Astrocyte (in vitro differentiated cells and primary cell): ENCODE data around the gene MIS18A. TPM values are rescaled to one million over a fixed set of nuclear protein-coding genes. Genes with fewer than 3 reads are reported as not detected.

ENCODE experiments used
- DNase-seq: peaks from one replicate; pipeline ENCODE4 v3.0.0-alpha.2; 2010; ENCODE audit warnings: low read depth
- FAIRE-seq: peaks from 2 replicates; lab custom pipeline; 2011; peaks lifted over from hg19 to GRCh38; lab: Jason Lieb, UNC
- H2AFZ ChIP-seq: 2 replicates; pipeline ENCODE4 v1.6.0; 2012; ENCODE audit warnings: low read depth, low read length, inconsistent platforms
- H3K27ac ChIP-seq: 2 replicates; pipeline ENCODE4 v1.5.1; 2011; ENCODE audit warnings: low read depth, low read length, inconsistent platforms
- H3K27me3 ChIP-seq: 2 replicates; pipeline ENCODE4 v1.6.0; 2011; ENCODE audit warnings: low read length, inconsistent platforms; ENCODE audit not compliant: insufficient read depth
- H3K36me3 ChIP-seq: 2 replicates; pipeline ENCODE4 v1.5.1; 2011; ENCODE audit warnings: low read length, inconsistent platforms; ENCODE audit not compliant: insufficient read depth
- H3K4me1 ChIP-seq: 2 replicates; pipeline ENCODE4 v1.5.1; 2011; ENCODE audit warnings: low read length, inconsistent platforms; ENCODE audit not compliant: insufficient read depth
- H3K4me2 ChIP-seq: 2 replicates; pipeline ENCODE4 v1.6.0; 2012; ENCODE audit warnings: low read length, inconsistent platforms
- H3K4me3 ChIP-seq: 2 replicates; pipeline ENCODE4 v1.5.1; 2011; ENCODE audit warnings: low read depth, mild to moderate bottlenecking, low read length, inconsistent platforms; ENCODE audit not compliant: insufficient read depth
- H3K79me2 ChIP-seq: 2 replicates; pipeline ENCODE4 v1.6.0; 2012; ENCODE audit warnings: mild to moderate bottlenecking, low read length, inconsistent platforms; ENCODE audit not compliant: insufficient read depth
- H3K9ac ChIP-seq: 2 replicates; pipeline ENCODE4 v1.6.0; 2012; ENCODE audit warnings: mild to moderate bottlenecking, low read length, inconsistent platforms
- H3K9me3 ChIP-seq: 2 replicates; pipeline ENCODE4 v1.5.1; 2012; ENCODE audit warnings: low read depth, mild to moderate bottlenecking, low read length, inconsistent platforms; ENCODE audit not compliant: insufficient read depth
- H4K20me1 ChIP-seq: 2 replicates; pipeline ENCODE4 v1.6.0; 2012; ENCODE audit warnings: low read length, inconsistent platforms; ENCODE audit not compliant: insufficient read depth
- H3K27ac Mint-ChIP-seq: one replicate; pipeline ENCODE4 v1.8.0; 2021; ENCODE audit warnings: mild to moderate bottlenecking, mixed read lengths; ENCODE audit not compliant: unreplicated experiment
- H3K27me3 Mint-ChIP-seq: one replicate; pipeline ENCODE4 v1.8.0; 2021; ENCODE audit warnings: low read depth, mixed read lengths; ENCODE audit not compliant: unreplicated experiment
- H3K36me3 Mint-ChIP-seq: one replicate; pipeline ENCODE4 v1.8.0; 2021; ENCODE audit warnings: low read depth, mixed read lengths; ENCODE audit not compliant: unreplicated experiment
- H3K4me1 Mint-ChIP-seq: one replicate; pipeline ENCODE4 v1.8.0; 2021; ENCODE audit warnings: low read depth, mixed read lengths; ENCODE audit not compliant: unreplicated experiment
- H3K4me3 Mint-ChIP-seq: one replicate; pipeline ENCODE4 v1.8.0; 2021; ENCODE audit warnings: mild to moderate bottlenecking, moderate library complexity, mixed read lengths; ENCODE audit not compliant: unreplicated experiment
- H3K9me3 Mint-ChIP-seq: one replicate; pipeline ENCODE4 v1.8.0; 2021; ENCODE audit warnings: mild to moderate bottlenecking, mixed read lengths; ENCODE audit not compliant: unreplicated experiment
- EZH2 ChIP-seq: IDR thresholded peaks from 2 replicates; pipeline ENCODE4 v1.6.1; 2012; ENCODE audit warnings: mild to moderate bottlenecking, low read length, inconsistent platforms; ENCODE audit not compliant: insufficient read depth
- total RNA-seq: library from RNA; stranded (reverse); gene quantifications from 2 replicates; pipeline ENCODE4 v1.2.1, GENCODE V29; 2021
- TF ChIP-seq, protein P1 (sequence below): IDR thresholded peaks from 2 replicates; pipeline ENCODE4 v1.5.1; 2011; ENCODE audit warnings: low read depth, mild to moderate bottlenecking, inconsistent platforms, low read length, moderate library complexity; ENCODE audit not compliant: insufficient read depth

MIS18A gene
- total RNA-seq, 1 donor from 2014 or later: 8.0 TPM

DNA sequence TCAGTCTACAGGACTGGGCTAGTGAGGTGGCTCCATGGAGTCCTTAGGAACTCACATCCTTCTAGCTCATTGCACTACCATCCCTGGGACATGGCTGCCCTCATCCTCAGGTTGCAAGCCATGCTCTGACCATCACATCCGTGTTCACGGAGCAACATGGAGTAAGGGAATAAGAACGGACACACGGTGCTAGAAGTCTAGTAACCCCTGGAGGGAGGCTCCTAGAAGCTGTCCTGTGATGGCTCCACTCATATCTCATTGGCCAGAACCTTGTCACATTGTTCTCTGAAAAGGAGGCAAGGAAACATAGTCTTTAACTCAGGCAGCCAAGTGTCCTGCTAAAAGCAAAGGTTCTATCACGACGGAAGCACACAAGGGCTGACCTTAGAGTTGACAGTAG lies 23.7 kb upstream of the MIS18A start:
- Histone ChIP-seq H3K4me1 (no peaks in the 10 kb centered on the region), H3K27ac (no peak overlapping the region), H3K9me3 (no peaks in the 10 kb centered on the region), H4K20me1 (no peaks in the 10 kb centered on the region), H3K36me3 (peaks cover 3% of the 10 kb centered on the region), H3K9ac (no peak overlapping the region), H3K4me2 (no peak overlapping the region), H3K27me3 (no peaks in the 10 kb centered on the region), H3K79me2 (no peaks in the 10 kb centered on the region), H3K4me3 (no peak overlapping the region), H2AFZ (no peak overlapping the region)
- Mint-ChIP-seq H3K27ac (no peak overlapping the region), H3K4me3 (no peak overlapping the region), H3K4me1 (no peaks in the 10 kb centered on the region), H3K27me3 (no peaks in the 10 kb centered on the region), H3K36me3 (peaks cover 16% of the 10 kb centered on the region), H3K9me3 (no peaks in the 10 kb centered on the region)
- FAIRE-seq (no peak), DNase-seq (no peak)
- TF ChIP-seq, protein P1, sequence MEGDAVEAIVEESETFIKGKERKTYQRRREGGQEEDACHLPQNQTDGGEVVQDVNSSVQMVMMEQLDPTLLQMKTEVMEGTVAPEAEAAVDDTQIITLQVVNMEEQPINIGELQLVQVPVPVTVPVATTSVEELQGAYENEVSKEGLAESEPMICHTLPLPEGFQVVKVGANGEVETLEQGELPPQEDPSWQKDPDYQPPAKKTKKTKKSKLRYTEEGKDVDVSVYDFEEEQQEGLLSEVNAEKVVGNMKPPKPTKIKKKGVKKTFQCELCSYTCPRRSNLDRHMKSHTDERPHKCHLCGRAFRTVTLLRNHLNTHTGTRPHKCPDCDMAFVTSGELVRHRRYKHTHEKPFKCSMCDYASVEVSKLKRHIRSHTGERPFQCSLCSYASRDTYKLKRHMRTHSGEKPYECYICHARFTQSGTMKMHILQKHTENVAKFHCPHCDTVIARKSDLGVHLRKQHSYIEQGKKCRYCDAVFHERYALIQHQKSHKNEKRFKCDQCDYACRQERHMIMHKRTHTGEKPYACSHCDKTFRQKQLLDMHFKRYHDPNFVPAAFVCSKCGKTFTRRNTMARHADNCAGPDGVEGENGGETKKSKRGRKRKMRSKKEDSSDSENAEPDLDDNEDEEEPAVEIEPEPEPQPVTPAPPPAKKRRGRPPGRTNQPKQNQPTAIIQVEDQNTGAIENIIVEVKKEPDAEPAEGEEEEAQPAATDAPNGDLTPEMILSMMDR: no peak
- TF ChIP-seq EZH2: no peak

DNA sequence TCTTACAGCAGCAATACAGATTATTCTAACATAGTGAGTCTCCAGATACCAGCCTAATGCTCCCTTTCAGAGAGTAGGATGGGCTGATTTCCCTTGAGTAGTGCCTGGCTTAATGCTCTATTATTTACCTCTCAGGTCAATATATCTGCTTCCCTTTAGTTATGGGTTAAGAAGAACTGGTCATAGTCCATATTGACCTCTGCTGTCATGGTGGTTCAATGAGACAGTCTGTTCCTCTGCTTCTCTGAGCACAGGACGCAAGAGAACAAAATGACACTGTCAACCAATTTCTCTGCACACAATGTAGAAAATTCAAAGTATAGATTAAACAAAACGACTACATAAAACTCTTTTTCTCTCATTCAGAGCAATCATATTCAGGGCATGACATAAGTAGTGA lies 22.7 kb upstream of the MIS18A start:
- no peak overlapping the region for H3K4me2 ChIP-seq
- no peaks in the 10 kb centered on the region for H3K36me3 ChIP-seq
- no peak for FAIRE-seq
- no peaks in the 10 kb centered on the region for H3K27me3 ChIP-seq
- Mint-ChIP-seq H3K4me1 (no peaks in the 10 kb centered on the region), H3K4me3 (no peak overlapping the region), H3K9me3 (no peaks in the 10 kb centered on the region), H3K36me3 (peaks cover 15% of the 10 kb centered on the region), H3K27ac (no peak overlapping the region), H3K27me3 (no peaks in the 10 kb centered on the region)
- no peaks in the 10 kb centered on the region for H4K20me1 ChIP-seq
- H3K4me3 ChIP-seq: no peak overlapping the region
- H3K79me2 ChIP-seq: no peaks in the 10 kb centered on the region
- TF ChIP-seq EZH2: no peak
- TF ChIP-seq, protein P1: no peak
- H3K4me1 ChIP-seq: no peaks in the 10 kb centered on the region
- no peak overlapping the region for H2AFZ ChIP-seq
- no peaks in the 10 kb centered on the region for H3K9me3 ChIP-seq
- no peak overlapping the region for H3K27ac ChIP-seq
- no peak for DNase-seq
- H3K9ac ChIP-seq: no peak overlapping the region

DNA sequence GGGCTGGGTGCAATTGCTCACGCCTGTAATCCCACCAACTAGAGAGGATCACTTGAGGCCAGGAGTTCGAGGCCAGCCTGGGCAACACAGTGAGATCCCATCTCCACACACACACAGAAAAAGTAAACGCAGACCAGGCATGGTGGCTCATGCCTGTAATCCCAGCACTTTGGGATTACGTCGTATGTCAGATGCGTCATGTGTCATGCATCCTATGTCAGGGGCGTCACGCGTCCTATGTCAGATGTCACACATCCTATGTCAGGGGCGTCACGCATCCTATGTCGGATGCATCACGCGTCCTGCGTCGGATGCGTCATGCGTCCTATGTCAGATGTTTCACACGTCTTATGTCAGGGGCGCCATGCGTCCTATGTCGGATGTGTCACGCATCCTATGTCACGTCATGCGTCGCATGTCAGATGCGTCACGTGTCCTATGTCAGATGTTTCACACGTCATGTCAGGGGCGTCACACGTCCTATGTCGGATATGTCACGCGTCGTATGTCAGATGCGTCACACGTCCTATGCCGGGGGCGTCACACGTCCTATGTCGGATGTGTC lies 21.4 kb upstream of the MIS18A start:
- H3K4me1 Mint-ChIP-seq: no peaks in the 10 kb centered on the region
- no peaks in the 10 kb centered on the region for H3K4me1 ChIP-seq
- H2AFZ ChIP-seq: no peak overlapping the region
- no peaks in the 10 kb centered on the region for H4K20me1 ChIP-seq
- no peaks in the 10 kb centered on the region for H3K27me3 Mint-ChIP-seq
- no peaks in the 10 kb centered on the region for H3K36me3 ChIP-seq
- no peak overlapping the region for H3K27ac Mint-ChIP-seq
- no peaks in the 10 kb centered on the region for H3K27me3 ChIP-seq
- no peak overlapping the region for H3K4me2 ChIP-seq
- DNase-seq (no peak), FAIRE-seq (no peak)
- no peaks in the 10 kb centered on the region for H3K79me2 ChIP-seq
- H3K4me3 Mint-ChIP-seq: no peak overlapping the region
- TF ChIP-seq, protein P1: no peak
- TF ChIP-seq EZH2: no peak
- no peaks in the 10 kb centered on the region for H3K9me3 Mint-ChIP-seq
- no peak overlapping the region for H3K4me3 ChIP-seq
- peaks cover 12% of the 10 kb centered on the region for H3K36me3 Mint-ChIP-seq
- H3K9ac ChIP-seq: no peak overlapping the region
- H3K9me3 ChIP-seq: no peaks in the 10 kb centered on the region
- H3K27ac ChIP-seq: no peak overlapping the region
